Breast epithelium (tissue), 4 donors: ENCODE results near the gene SPINT2. TPM values are rescaled to one million over a fixed set of nuclear protein-coding genes. Genes with fewer than 3 reads are reported as not detected.

Source experiments
- DNase-seq, 2 donors: peaks; one replicate each; pipeline ENCODE4 v3.0.0-alpha.2; 2019; ENCODE audit warnings: low spot score in 2 of 2
- H3K27ac ChIP-seq, 2 donors: fragments of 200-600 bp; sonication (generic) in 1 of 2; one replicate each; pipeline ENCODE4 v1.5.1; 2016 to 2019; ENCODE audit warnings: mild to moderate bottlenecking in 1 of 2
- H3K27me3 ChIP-seq, 2 donors: fragments of 200-600 bp; sonication (generic) in 1 of 2; one replicate each; pipeline versions ENCODE4 v1.5.1 to v1.6.0; 2017 to 2019; ENCODE audit warnings: control low read depth in 1 of 2, mild to moderate bottlenecking in 1 of 2
- H3K36me3 ChIP-seq: fragments of 200-600 bp; one replicate; pipeline ENCODE4 v1.5.1; 2019
- H3K4me1 ChIP-seq, 2 donors: fragments of 200-600 bp; sonication (generic); one replicate each; pipeline ENCODE4 v1.5.1; 2016 to 2019; ENCODE audit warnings: control low read depth in 1 of 2
- H3K4me3 ChIP-seq, 3 donors: fragments of 200-600 bp; sonication (generic); 1 replicate in 2 of 3; 2 replicates in 1 of 3; pipeline ENCODE4 v1.5.1; 2016 to 2019; ENCODE audit warnings: mild to moderate bottlenecking in 3 of 3, moderate library complexity in 2 of 3
- H3K9me3 ChIP-seq, 2 donors: fragments of 200-600 bp; sonication (generic) in 1 of 2; one replicate each; pipeline ENCODE4 v1.5.1; 2016 to 2019; ENCODE audit warnings: control low read depth in 1 of 2
- CTCF ChIP-seq, 3 donors: fragments of 450-650 bp; IDR thresholded peaks; one replicate each; pipeline ENCODE4 v1.5.1; 2016 to 2017; ENCODE audit warnings: antibody characterized with exemption in 3 of 3, mild to moderate bottlenecking in 3 of 3, moderate library complexity in 3 of 3
- POLR2A ChIP-seq: fragments of 450-650 bp; IDR thresholded peaks from one replicate; pipeline ENCODE4 v1.6.1; 2016; ENCODE audit warnings: antibody characterized with exemption, mild to moderate bottlenecking, moderate library complexity
- POLR2AphosphoS5 ChIP-seq, 3 donors: sonication (generic); formaldehyde crosslinking; IDR thresholded peaks; one replicate each; pipeline ENCODE4 v1.6.1; 2017; ENCODE audit warnings: antibody characterized with exemption in 3 of 3
- intact Hi-C: fragments of 100-400 bp; cut with DNase I; formaldehyde crosslinking; loops from one replicate; pipeline ENCODE4 v1.15.1; 2023; ENCODE audit warnings: low total_unique reads
- total RNA-seq, 3 donors: library from RNA; depleted of rRNA; stranded (reverse); fragments of >200 nt; gene quantifications; one replicate each; pipeline ENCODE4 v1.1.0, GENCODE V29; 2016

The SPINT2 gene
- total RNA-seq, 3 donors from 2014 or later, result 17.1 to 639 (median 492) TPM

GRCh38 chr19:38315657-38316476 is 51.5 kb downstream of the SPINT2 start, which contains the start of gene YIF1B:
YIF1B (minus strand) TSS chr19:38315947; CDS start chr19:38315917, 30 bp downstream.
- intact Hi-C loops, result no loop called here
- Histone ChIP-seq H3K9me3 (no peaks in the 10 kb centered on the region), H3K4me3 (peak within 1 kb of the TSS; percentile 52 to 71 (median 66)), H3K4me1 (no peaks in the 10 kb centered on the region), H3K36me3 (no peaks in the 10 kb centered on the region), H3K27ac (peak within 1 kb of the TSS; percentile 84 to 87), H3K27me3 (no peaks in the 10 kb centered on the region)
- TF ChIP-seq POLR2A (no peak), POLR2AphosphoS5 (IDR thresholded peaks at IDR 0.05) (peak; percentile 28 to 53 (median 33)), CTCF (IDR thresholded peaks at IDR 0.05) (no peak)
- DNase-seq, result peak; percentile 96 to 98

GRCh38 chr19:38316477-38317067 is 52.2 kb downstream of the SPINT2 start:
- DNase-seq, result no peak
- no peaks in the 10 kb centered on the region for H3K9me3 ChIP-seq
- TF ChIP-seq POLR2A (no peak), CTCF (IDR thresholded peaks at IDR 0.05) (no peak), POLR2AphosphoS5 (IDR thresholded peaks at IDR 0.05) (no peak)
- H3K4me1 ChIP-seq, result no peaks in the 10 kb centered on the region
- H3K27me3 ChIP-seq, result no peaks in the 10 kb centered on the region
- H3K4me3 ChIP-seq, result peak overlapping the region; percentile 52 to 71 (median 66)
- intact Hi-C loops, result no loop called here
- peak overlapping the region; percentile 84 to 87 for H3K27ac ChIP-seq
- H3K36me3 ChIP-seq, result no peaks in the 10 kb centered on the region

GRCh38 chr19:38317104-38317612 is 52.8 kb downstream of the SPINT2 start:
- DNase-seq, result no peak
- H3K9me3 ChIP-seq, result no peaks in the 10 kb centered on the region
- no peaks in the 10 kb centered on the region for H3K27me3 ChIP-seq
- intact Hi-C loops, result no loop called here
- TF ChIP-seq POLR2A (no peak), CTCF (IDR thresholded peaks at IDR 0.05) (no peak), POLR2AphosphoS5 (IDR thresholded peaks at IDR 0.05) (no peak)
- no peaks in the 10 kb centered on the region for H3K4me1 ChIP-seq
- no peaks in the 10 kb centered on the region for H3K36me3 ChIP-seq
- H3K4me3 ChIP-seq, result no peak overlapping the region
- no peak overlapping the region for H3K27ac ChIP-seq

GRCh38 chr19:38318660-38319059 is 54.3 kb downstream of the SPINT2 start:
- Histone ChIP-seq H3K4me3 (no peak overlapping the region), H3K9me3 (no peaks in the 10 kb centered on the region), H3K4me1 (no peaks in the 10 kb centered on the region), H3K27ac (no peak overlapping the region), H3K27me3 (no peaks in the 10 kb centered on the region), H3K36me3 (no peaks in the 10 kb centered on the region)
- intact Hi-C loops, result no loop called here
- TF ChIP-seq CTCF (IDR thresholded peaks at IDR 0.05), result no peak
- no peak for TF ChIP-seq POLR2A
- no peak for DNase-seq
